HG03064 (cell line): ENCODE measurements around the gene NOTO.

Experiments
- ATAC-seq: cut with Tn5 transposase; IDR thresholded peaks from one replicate; pipeline ENCODE4 v1.9.1; 2021; ENCODE audit warnings: low read depth; ENCODE audit not compliant: unreplicated experiment

NOTO gene

DNA sequence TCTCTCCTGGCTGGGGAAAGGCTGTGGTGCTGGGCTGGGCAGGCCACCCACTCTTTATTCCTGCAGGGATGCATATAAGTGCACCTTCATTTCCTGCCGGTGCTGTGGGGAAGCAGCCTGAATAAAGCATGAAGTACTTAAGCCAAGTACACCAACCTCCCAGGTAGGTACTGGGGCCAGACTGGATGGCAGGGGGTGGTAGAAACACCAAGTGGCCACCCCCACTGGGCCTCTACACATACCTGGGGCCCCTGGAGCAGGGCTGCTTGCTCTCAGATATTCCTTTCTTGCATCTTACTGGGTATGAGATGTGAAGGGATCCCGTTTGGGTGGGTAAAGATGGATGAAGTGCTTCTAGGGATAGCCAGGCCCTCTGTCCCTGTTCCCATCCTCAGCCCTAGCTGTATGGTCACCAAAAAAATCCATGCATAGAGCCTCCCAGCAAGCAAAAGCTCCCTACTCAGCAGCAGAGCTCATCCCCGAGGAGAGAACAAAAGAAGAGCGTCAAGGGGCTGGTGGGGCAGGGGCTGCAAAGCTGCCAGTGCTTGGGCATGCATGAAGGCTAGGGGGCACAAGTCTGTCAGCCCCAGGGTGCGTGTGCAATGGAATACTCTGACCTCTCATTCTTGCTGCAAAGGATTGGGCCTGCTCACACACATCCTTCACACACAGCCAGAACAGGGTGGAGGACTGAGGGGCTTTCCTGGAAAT, 53.7 kb downstream of the NOTO start:
- ATAC-seq: no peak

DNA sequence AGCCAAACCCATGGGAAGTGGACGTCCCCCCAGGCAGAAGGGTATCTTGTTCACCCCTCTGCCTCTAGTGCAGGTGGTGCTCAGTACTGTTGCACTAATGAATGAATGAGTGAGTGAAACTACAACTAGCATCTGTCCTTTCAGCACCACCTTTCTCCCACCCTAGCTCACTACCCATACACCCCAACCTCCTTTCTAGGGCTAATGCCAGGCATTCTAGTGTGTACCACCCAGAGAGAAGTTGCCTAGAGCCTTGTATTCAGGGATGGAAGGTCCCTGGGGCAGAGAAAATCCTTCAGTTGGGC, 54.2 kb downstream of the NOTO start:
- no peak for ATAC-seq

DNA sequence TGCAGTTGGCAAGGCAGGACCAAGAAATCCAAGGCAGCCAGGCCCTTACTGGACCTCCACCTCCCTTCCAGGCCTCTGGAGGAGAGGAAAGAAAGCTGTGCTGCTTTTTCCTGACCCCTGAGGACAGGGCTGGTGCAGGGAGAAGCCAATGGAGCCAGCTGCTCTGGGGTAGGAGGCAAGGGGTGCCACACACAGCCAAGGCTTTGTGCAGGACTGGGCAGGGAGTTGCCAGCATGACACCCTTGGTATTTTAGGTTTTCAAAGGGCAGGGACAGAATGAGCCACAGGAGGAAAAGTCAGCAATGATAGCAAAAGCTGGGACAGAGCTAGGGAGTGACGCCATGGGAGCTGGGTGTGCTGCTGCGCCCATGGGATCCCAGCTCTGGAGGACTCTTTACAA, 54.6 kb downstream of the NOTO start:
- no peak for ATAC-seq

DNA sequence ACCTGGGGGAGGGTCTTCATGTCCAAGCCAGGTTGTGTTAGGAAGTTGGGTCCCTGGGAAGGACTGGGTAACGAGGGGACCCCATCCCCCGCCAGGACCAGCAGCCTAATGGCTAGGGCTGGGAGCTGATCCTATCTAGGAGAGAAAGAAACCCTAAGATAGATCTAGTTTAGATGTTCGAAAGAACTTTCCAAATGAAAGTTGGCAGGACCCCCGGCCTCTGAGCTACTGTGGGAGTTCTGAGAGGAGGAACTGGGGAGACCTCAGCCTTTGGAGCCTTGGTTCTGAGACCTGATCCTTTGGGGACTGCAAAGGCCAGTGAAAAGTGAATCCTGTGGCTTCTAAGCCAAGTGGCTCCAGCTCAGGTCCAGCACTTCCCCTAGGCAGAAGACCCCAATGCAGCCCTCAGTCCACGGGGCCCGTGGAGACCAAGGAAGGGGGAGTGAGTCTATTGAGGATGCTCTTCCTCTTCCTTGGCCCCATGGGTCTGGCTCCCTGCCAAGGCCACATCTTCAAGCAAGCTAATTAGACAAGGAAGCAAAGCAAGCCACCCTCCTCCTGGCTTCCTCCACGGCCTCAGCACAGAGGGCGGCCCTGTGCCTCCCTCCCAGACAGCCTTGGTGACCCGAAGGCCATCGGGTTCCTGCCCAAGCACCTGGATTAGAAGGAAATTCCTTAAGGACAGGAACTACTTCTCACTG, 55.2 kb downstream of the NOTO start:
- no peak for ATAC-seq

DNA sequence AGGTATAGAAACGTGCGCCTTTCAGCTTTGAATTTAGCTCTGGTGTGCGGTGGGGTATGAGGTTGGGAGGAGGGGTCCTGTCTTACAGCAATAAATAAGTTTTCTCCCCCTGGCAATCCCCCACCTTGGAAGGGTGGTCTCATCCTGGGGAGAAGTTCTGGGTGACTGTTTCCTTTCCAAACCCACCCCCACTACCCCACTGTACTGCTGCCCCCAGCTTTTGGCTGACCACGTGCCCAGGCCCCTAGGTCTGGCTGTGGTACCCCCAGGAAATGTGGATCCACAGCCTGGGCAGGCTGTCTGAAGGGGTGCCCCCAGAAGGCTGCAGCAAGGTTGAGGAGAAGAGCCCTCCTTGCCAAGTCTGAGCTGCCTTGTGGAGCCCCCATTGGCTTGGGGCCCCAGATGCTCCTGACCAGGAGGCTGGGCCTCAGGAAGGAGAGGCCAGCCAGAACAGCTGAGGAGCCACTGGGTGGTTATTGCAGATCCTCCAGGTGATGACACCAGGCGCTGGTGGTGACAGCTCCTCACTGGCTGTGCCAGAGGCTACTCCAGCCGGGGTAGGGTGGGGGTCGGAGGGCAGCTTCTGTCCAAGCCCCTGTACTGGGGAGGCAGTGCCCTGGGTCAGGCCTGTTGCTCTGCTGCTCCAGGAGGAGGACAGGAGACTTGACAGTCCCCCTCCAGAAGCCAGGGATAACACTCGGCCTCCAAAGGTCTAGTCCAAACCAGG, 56.0 kb downstream of the NOTO start:
- ATAC-seq: no peak

DNA sequence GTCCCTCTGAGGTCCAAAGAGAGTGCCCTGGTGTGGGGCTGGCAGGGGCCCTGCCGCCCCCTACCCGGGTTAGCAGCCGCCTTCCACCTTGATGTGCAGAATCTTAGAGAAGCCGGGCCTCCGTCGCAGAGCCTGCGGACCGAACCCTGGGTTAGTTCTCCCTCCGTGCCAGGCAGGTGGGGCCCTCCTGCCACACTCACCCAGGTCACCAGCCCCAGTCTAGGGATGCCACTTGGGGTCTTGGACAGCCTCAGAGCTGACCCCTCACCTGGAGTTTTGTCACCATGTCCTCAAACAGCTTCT, 56.5 kb downstream of the NOTO start:
- ATAC-seq: no peak

DNA sequence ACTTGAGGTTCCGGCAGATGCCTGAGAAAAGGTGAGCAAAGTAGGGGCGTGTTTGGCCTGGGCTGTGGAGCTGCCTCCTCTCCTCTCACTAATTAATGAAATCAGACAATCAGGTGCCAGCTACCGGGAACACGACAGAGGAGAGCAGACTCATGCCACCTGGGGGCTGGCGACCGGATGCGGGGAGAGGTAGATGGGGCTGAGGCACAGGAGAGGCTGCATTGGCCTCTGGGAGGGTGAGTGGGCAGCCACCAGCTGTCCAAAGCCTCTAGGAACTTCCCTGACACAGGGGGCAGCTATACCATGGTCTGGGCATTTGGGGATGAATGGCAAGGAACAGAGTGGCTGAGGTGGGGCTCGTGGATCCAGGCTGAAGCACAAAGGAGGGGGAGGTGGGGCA, 56.9 kb downstream of the NOTO start:
- ATAC-seq: no peak

DNA sequence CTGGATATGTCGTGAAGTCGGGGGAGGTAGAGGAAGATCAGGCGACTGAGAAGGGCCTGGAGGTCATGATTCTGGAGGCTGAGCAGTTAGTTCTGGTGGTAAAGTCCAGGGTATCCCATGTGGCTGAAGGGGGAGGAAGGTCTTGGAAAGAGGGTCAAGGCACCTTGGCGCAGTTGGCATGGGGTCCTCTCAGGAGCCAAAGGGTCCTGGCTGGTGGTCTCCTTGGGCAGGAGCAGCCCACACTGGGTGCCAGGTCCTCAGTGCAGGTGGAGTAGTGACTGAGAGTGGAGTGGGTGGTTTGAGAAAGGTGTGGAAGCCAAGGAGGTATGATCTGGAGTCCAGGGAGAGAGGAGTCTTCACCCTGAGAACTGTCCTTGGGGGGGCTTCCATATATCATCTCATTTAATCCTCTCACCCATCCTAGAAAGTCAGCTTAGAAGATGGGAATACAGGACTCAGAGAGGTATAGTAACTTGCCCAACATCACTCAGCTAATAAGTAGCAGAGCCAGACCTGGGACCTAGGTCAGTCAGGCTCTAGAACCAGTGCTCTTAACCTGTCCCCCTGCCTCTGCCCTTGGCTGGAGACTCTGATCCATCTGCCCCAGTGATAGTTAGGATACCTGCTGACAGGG, 57.4 kb downstream of the NOTO start:
- no peak for ATAC-seq

DNA sequence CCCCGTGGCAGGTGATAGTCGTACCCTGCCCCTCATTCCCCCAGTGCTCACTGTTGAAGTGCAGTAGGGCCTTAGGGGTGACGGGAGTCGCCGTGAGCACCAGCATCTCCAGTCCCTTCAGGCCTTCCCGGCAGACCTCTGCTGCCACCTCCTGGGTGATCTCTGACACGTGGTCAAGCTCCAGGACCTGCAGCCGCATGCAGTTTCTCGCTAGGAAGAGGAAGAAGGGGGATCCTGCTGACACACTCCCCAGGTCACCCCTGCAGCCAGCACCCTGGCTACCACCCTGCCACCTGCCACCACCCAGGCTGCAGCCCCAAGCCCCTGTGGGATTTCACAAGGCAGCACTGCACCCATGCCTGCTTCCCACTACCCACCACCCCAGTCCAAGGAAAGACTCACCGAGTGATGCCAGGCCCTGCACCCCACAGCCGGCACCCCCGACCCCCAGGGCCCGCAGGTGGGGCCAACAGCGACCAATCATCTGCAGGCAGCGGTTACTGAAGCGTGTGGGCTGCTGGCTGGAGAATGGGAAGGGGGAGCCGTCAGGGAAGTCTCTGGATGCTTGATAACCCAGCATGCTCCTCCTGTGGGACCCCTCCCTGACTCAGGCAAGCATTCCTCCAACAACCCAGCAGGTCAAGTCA, 58.1 kb downstream of the NOTO start:
- ATAC-seq: no peak
